SK-N-SH treated with all-trans-retinoic acid at 6 μM for 48 hours (cell line): ENCODE measurements around the gene RBPJ.

ENCODE experiments used
- ATAC-seq: fragments of 200-7000 bp; cut with Tn5 transposase; 3 replicates; pipeline ENCODE4 v1.9.1; 2020; ENCODE audit warnings: mild to moderate bottlenecking, moderate library complexity
- ARNTL ChIP-seq: fragments of 450-650 bp; formaldehyde crosslinking; IDR thresholded peaks from 2 replicates; pipeline ENCODE4 v1.5.0; 2020; ENCODE audit warnings: low read depth, mild to moderate bottlenecking, moderate library complexity, borderline replicate concordance
- BACH2 ChIP-seq: fragments of 250-450 bp; sonication (Bioruptor Pico); IDR thresholded peaks from 2 replicates; pipeline ENCODE4 v1.9.0; 2021; ENCODE audit warnings: mild to moderate bottlenecking, borderline replicate concordance
- CSDC2 ChIP-seq: fragments of 250-450 bp; sonication (Bioruptor Pico); IDR thresholded peaks from 2 replicates; pipeline ENCODE4 v1.5.0; 2020; ENCODE audit warnings: mild to moderate bottlenecking, moderate library complexity
- ESRRG ChIP-seq: fragments of 250-450 bp; sonication (Bioruptor Pico); IDR thresholded peaks from 2 replicates; pipeline ENCODE4 v1.6.1; 2021; ENCODE audit warnings: mild to moderate bottlenecking
- ISL1 ChIP-seq: fragments of 250-450 bp; sonication (Bioruptor Pico); IDR thresholded peaks from 2 replicates; pipeline ENCODE4 v2.1.2; 2022; ENCODE audit warnings: mild to moderate bottlenecking, moderate library complexity
- OSR1 ChIP-seq: fragments of 250-450 bp; sonication (Bioruptor Pico); IDR thresholded peaks from 2 replicates; pipeline ENCODE4 v1.8.0; 2022; ENCODE audit warnings: moderate library complexity, mild to moderate bottlenecking, inconsistent platforms
- PPARA ChIP-seq: fragments of 250-450 bp; sonication (Bioruptor Pico); IDR thresholded peaks from 2 replicates; pipeline ENCODE4 v1.5.0; 2020; ENCODE audit warnings: mild to moderate bottlenecking, borderline replicate concordance
- RARB ChIP-seq: fragments of 250-450 bp; sonication (Bioruptor Pico); IDR thresholded peaks from 2 replicates; pipeline ENCODE4 v1.8.0; 2021; ENCODE audit warnings: mild to moderate bottlenecking, moderate library complexity
- TCF4 ChIP-seq: fragments of 250-450 bp; sonication (Bioruptor Pico); IDR thresholded peaks from 2 replicates; pipeline ENCODE4 v1.8.0; 2021; ENCODE audit warnings: mild to moderate bottlenecking, moderate library complexity, borderline replicate concordance
- TOX ChIP-seq: fragments of 250-450 bp; sonication (Bioruptor Pico); IDR thresholded peaks from 2 replicates; pipeline ENCODE4 v1.8.0; 2021; ENCODE audit warnings: mild to moderate bottlenecking, moderate library complexity, borderline replicate concordance
- ZC3H10 ChIP-seq: fragments of 250-450 bp; sonication (Bioruptor Pico); IDR thresholded peaks from 2 replicates; pipeline ENCODE4 v1.5.1; 2021; ENCODE audit warnings: mild to moderate bottlenecking, moderate library complexity
- ZFP3 ChIP-seq: fragments of 250-450 bp; sonication (Bioruptor Pico); IDR thresholded peaks from 2 replicates; pipeline ENCODE4 v1.5.0; 2020; ENCODE audit warnings: mild to moderate bottlenecking, moderate library complexity
- ZFP30 ChIP-seq: fragments of 450-650 bp; formaldehyde crosslinking; IDR thresholded peaks from 2 replicates; pipeline ENCODE4 v1.5.0; 2022; ENCODE audit warnings: mild to moderate bottlenecking, moderate library complexity
- ZNF565 ChIP-seq: fragments of 450-650 bp; formaldehyde crosslinking; conservative IDR thresholded peaks from 2 replicates; pipeline ENCODE4 v1.5.0; 2020; ENCODE audit warnings: low read depth, mild to moderate bottlenecking, moderate library complexity
- ZNF8 ChIP-seq: fragments of 450-650 bp; formaldehyde crosslinking; IDR thresholded peaks from 2 replicates; pipeline ENCODE4 v1.5.0; 2020; ENCODE audit warnings: mild to moderate bottlenecking, moderate library complexity
- TF ChIP-seq, protein P1 (sequence below): fragments of 250-450 bp; sonication (Bioruptor Pico); IDR thresholded peaks from 2 replicates; pipeline ENCODE4 v1.5.1; 2020; ENCODE audit warnings: low read depth, mild to moderate bottlenecking, moderate library complexity
- TF ChIP-seq, protein P2 (sequence below): fragments of 250-450 bp; sonication (Bioruptor Pico); IDR thresholded peaks from 2 replicates; pipeline ENCODE4 v1.8.0; 2021; ENCODE audit warnings: low read depth, mild to moderate bottlenecking, moderate library complexity, borderline replicate concordance
- TF ChIP-seq, protein P3 (sequence below): fragments of 250-450 bp; sonication (Bioruptor Pico); IDR thresholded peaks from 2 replicates; pipeline ENCODE4 v1.5.0; 2020; ENCODE audit warnings: mild to moderate bottlenecking, moderate library complexity
- TF ChIP-seq, protein P4 (sequence below): fragments of 250-450 bp; sonication (Bioruptor Pico); IDR thresholded peaks from 2 replicates; pipeline ENCODE4 v1.5.1; 2021; ENCODE audit warnings: mild to moderate bottlenecking, moderate library complexity
- TF ChIP-seq, protein P5 (sequence below): fragments of 250-450 bp; sonication (Bioruptor Pico); IDR thresholded peaks from 2 replicates; pipeline ENCODE4 v1.8.0; 2020; ENCODE audit warnings: mild to moderate bottlenecking, moderate library complexity, borderline replicate concordance

Gene RBPJ

DNA sequence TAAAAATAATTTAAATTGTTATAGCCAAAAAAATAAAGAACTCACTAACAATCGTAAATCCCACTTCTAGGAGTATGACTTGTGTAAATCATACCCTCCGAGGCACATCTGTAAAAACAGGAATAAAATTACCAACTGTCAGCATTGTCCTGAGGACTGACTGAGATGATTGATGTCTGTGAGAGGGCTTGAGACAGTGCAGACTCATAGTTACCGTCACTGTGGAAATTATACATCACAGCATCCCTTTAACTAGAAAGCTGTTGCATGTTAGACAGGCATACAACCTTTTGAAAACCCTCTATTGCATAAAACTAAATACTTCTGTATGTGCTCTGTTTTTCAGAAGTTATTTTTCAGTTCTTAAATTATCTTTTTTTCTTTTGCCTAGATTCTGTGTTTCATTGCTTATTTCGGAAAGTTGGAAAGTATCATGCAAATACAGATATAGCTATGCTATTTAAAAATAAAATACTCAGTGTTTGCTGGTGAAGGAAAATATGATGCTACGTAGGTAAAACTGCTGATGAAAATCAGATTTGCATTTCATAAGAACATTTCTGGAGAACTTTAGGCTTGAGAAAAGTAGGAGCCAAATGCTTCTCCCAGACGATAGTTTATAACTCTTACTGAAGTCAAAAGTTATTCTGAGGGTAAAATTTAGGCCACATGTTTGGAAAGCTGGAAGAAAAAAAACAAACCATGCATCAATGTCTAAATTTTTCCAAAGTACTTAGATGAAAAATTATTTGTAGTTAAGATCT lies 13.6 kb upstream of the RBPJ start:
- ATAC-seq, result no peak
- TF ChIP-seq TOX (CRISPR knock-in tag), result no peak
- no peak for TF ChIP-seq ISL1 (CRISPR knock-in tag)
- TF ChIP-seq PPARA (CRISPR knock-in tag), result no peak
- TF ChIP-seq ZFP30 (CRISPR knock-in tag), result no peak
- TF ChIP-seq, protein P1, sequence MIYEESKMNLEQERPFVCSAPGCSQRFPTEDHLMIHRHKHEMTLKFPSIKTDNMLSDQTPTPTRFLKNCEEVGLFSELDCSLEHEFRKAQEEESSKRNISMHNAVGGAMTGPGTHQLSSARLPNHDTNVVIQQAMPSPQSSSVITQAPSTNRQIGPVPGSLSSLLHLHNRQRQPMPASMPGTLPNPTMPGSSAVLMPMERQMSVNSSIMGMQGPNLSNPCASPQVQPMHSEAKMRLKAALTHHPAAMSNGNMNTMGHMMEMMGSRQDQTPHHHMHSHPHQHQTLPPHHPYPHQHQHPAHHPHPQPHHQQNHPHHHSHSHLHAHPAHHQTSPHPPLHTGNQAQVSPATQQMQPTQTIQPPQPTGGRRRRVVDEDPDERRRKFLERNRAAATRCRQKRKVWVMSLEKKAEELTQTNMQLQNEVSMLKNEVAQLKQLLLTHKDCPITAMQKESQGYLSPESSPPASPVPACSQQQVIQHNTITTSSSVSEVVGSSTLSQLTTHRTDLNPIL (CRISPR knock-in tag), result no peak
- no peak for TF ChIP-seq ZC3H10 (CRISPR knock-in tag)
- TF ChIP-seq, protein P2, sequence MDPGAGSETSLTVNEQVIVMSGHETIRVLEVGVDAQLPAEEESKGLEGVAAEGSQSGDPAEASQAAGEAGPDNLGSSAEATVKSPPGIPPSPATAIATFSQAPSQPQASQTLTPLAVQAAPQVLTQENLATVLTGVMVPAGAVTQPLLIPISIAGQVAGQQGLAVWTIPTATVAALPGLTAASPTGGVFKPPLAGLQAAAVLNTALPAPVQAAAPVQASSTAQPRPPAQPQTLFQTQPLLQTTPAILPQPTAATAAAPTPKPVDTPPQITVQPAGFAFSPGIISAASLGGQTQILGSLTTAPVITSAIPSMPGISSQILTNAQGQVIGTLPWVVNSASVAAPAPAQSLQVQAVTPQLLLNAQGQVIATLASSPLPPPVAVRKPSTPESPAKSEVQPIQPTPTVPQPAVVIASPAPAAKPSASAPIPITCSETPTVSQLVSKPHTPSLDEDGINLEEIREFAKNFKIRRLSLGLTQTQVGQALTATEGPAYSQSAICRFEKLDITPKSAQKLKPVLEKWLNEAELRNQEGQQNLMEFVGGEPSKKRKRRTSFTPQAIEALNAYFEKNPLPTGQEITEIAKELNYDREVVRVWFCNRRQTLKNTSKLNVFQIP (CRISPR knock-in tag), result no peak
- no peak for TF ChIP-seq BACH2 (CRISPR knock-in tag)
- no peak for TF ChIP-seq ESRRG
- TF ChIP-seq, protein P3, sequence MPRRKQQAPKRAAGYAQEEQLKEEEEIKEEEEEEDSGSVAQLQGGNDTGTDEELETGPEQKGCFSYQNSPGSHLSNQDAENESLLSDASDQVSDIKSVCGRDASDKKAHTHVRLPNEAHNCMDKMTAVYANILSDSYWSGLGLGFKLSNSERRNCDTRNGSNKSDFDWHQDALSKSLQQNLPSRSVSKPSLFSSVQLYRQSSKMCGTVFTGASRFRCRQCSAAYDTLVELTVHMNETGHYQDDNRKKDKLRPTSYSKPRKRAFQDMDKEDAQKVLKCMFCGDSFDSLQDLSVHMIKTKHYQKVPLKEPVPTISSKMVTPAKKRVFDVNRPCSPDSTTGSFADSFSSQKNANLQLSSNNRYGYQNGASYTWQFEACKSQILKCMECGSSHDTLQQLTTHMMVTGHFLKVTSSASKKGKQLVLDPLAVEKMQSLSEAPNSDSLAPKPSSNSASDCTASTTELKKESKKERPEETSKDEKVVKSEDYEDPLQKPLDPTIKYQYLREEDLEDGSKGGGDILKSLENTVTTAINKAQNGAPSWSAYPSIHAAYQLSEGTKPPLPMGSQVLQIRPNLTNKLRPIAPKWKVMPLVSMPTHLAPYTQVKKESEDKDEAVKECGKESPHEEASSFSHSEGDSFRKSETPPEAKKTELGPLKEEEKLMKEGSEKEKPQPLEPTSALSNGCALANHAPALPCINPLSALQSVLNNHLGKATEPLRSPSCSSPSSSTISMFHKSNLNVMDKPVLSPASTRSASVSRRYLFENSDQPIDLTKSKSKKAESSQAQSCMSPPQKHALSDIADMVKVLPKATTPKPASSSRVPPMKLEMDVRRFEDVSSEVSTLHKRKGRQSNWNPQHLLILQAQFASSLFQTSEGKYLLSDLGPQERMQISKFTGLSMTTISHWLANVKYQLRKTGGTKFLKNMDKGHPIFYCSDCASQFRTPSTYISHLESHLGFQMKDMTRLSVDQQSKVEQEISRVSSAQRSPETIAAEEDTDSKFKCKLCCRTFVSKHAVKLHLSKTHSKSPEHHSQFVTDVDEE (CRISPR knock-in tag), result no peak

DNA sequence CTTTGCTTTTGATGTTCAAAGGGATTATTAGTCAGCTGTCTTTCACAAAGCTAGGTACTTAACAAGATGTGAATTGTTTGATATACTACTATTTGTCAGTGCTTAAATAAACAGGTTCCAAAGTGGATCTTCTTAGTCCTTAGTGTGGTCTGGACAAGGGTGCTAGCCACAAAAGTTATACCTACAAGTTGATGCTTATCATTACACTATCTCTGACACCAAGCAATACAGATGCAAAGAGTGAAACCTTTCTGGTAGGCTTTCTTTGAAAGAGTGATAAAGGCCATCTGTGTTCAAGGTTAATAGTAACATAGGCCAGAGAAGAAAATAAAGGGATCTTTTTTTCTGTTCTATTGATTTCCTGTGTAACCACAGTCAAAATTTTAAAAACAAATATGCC lies 12.2 kb upstream of the RBPJ start:
- no peak for ATAC-seq
- TF ChIP-seq ARNTL (no peak), RARB (CRISPR knock-in tag) (no peak), TCF4 (CRISPR knock-in tag) (no peak)
- TF ChIP-seq, protein P4, sequence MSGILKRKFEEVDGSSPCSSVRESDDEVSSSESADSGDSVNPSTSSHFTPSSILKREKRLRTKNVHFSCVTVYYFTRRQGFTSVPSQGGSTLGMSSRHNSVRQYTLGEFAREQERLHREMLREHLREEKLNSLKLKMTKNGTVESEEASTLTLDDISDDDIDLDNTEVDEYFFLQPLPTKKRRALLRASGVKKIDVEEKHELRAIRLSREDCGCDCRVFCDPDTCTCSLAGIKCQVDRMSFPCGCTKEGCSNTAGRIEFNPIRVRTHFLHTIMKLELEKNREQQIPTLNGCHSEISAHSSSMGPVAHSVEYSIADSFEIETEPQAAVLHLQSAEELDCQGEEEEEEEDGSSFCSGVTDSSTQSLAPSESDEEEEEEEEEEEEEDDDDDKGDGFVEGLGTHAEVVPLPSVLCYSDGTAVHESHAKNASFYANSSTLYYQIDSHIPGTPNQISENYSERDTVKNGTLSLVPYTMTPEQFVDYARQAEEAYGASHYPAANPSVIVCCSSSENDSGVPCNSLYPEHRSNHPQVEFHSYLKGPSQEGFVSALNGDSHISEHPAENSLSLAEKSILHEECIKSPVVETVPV (CRISPR knock-in tag), result no peak

DNA sequence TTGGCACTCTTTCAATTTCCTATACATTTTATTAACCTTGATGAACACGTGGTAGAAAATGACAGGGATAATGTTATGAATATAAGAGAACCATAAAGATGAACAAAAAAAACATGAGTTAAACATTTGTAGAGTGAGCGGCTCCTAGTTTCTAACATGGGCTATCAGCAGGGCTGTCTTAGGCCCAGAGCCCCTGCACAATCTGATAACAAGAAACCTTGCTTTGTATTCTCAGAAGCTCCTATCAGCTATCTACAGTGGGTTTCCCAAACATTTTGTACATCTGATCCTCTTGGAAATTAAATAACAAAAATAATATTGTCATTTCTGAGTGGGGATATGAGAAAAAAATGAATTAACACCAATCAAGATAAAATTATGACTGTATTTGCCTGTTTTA lies 10.6 kb upstream of the RBPJ start:
- ATAC-seq, result no peak
- TF ChIP-seq, protein P4 (CRISPR knock-in tag), result no peak
- TF ChIP-seq OSR1 (no peak), TCF4 (CRISPR knock-in tag) (no peak), ARNTL (no peak), CSDC2 (no peak)

DNA sequence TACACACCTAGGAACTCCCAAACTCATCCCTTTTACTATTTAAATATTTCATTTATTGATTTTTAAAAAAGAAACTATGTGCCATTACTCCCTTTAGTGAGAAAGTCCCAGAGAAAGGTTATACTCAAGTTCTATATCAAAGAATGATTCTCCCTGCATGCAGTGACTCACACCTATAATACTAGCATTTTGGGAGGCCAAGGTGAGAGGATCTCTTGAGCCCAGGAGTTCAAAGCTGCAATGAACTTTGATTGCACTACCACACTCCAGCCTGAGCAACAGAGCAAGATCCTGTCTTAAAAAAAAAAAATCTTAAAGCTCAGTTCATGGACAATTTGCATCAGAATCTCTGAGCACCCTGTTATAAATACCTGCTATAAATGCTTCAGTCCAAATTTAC lies 9.2 kb upstream of the RBPJ start:
- ATAC-seq, result no peak
- TF ChIP-seq ZFP3 (no peak), TCF4 (CRISPR knock-in tag) (no peak), RARB (CRISPR knock-in tag) (no peak), ZNF8 (CRISPR knock-in tag) (no peak), BACH2 (CRISPR knock-in tag) (no peak), ZFP30 (CRISPR knock-in tag) (no peak), PPARA (CRISPR knock-in tag) (no peak), ISL1 (CRISPR knock-in tag) (no peak), ZNF565 (no peak)
- TF ChIP-seq, protein P2 (CRISPR knock-in tag), result no peak
- TF ChIP-seq, protein P4 (CRISPR knock-in tag), result no peak
- TF ChIP-seq, protein P5, sequence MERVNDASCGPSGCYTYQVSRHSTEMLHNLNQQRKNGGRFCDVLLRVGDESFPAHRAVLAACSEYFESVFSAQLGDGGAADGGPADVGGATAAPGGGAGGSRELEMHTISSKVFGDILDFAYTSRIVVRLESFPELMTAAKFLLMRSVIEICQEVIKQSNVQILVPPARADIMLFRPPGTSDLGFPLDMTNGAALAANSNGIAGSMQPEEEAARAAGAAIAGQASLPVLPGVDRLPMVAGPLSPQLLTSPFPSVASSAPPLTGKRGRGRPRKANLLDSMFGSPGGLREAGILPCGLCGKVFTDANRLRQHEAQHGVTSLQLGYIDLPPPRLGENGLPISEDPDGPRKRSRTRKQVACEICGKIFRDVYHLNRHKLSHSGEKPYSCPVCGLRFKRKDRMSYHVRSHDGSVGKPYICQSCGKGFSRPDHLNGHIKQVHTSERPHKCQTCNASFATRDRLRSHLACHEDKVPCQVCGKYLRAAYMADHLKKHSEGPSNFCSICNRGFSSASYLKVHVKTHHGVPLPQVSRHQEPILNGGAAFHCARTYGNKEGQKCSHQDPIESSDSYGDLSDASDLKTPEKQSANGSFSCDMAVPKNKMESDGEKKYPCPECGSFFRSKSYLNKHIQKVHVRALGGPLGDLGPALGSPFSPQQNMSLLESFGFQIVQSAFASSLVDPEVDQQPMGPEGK, result no peak
